Measurements from ENCODE around the gene SLC5A4.
"Not testable (repeated sequence)": the region's sequence is repeated elsewhere in the genome, so short reads cannot be mapped to it uniquely, and the experiment has no call there.

SLC5A4 gene

DNA sequence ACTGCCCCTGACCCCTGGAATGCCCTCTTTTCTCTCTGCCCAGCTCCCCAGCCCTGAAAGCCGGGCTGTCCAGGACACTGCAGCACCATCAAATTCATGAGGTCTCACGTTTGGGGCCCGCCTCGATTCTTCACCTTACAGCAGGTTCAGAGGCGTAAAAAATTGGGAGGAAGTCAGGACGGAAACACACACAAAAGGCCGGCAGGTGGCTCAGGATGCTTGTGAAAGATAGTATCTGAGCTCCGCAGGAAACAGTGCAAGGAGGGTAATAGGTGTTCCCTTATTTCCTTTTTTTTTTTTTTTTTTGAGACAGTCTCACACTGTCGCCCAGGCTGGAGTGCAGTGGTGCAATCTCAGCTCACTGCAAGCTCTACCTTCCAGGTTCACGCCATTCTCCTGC lies 54.4 kb downstream of the SLC5A4 start:
- Histone ChIP-seq H3K4me3 (ENCODE audit: low read length in 2 of 2) (no peak overlapping the region), H3K9ac (ENCODE audit: low read length in 2 of 2) (no peak overlapping the region), H3K4me1 (ENCODE audit: control insufficient read depth, insufficient read depth, low read length) (peaks cover 4% of the 10 kb centered on the region), H3K9me3 (ENCODE audit: control insufficient read depth in 2 of 2, low read length in 2 of 2) (no peaks in the 10 kb centered on the region), H3K36me3 (ENCODE audit: control insufficient read depth in 2 of 2, insufficient read depth in 2 of 2, low read length in 2 of 2) (no peaks in the 10 kb centered on the region), H3K27me3 (ENCODE audit: control insufficient read depth in 1 of 2, insufficient read depth in 2 of 2, low read length in 2 of 2) (peaks cover 12 to 15% of the 10 kb centered on the region in 2 donors), H3K27ac (ENCODE audit: low read length) (no peak overlapping the region)

DNA sequence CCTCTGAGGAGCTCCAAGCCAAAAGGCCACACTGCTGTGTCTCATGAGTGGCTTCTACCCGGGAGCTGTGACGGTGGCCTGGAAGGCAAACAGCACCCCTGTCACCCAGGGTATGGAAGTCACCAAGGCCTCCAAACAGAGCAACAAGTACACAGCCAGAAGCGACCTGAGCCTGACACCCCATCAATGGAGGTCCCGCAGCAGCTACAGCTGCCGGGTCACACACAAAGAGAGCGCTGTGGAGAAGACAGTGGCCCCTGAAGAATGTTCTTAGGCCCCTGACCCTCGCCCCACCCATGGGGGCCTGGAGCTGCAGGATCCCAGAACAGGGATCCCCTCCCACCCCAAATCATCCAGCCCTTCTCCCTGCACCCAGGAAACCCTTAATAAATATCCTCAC lies 55.2 kb downstream of the SLC5A4 start:
- H3K36me3 ChIP-seq (ENCODE audit: control insufficient read depth in 2 of 2, insufficient read depth in 2 of 2, low read length in 2 of 2): no peaks in the 10 kb centered on the region
- H3K4me3 ChIP-seq (ENCODE audit: low read length in 2 of 2): no peak overlapping the region
- H3K9me3 ChIP-seq (ENCODE audit: control insufficient read depth in 2 of 2, low read length in 2 of 2): no peaks in the 10 kb centered on the region
- H3K4me1 ChIP-seq (ENCODE audit: control insufficient read depth, insufficient read depth, low read length): peaks cover 4% of the 10 kb centered on the region
- H3K27ac ChIP-seq (ENCODE audit: low read length): no peak overlapping the region
- no peak overlapping the region for H3K9ac ChIP-seq (ENCODE audit: low read length in 2 of 2)
- H3K27me3 ChIP-seq (ENCODE audit: control insufficient read depth in 1 of 2, insufficient read depth in 2 of 2, low read length in 2 of 2): peaks cover 12 to 15% of the 10 kb centered on the region in 2 donors

DNA sequence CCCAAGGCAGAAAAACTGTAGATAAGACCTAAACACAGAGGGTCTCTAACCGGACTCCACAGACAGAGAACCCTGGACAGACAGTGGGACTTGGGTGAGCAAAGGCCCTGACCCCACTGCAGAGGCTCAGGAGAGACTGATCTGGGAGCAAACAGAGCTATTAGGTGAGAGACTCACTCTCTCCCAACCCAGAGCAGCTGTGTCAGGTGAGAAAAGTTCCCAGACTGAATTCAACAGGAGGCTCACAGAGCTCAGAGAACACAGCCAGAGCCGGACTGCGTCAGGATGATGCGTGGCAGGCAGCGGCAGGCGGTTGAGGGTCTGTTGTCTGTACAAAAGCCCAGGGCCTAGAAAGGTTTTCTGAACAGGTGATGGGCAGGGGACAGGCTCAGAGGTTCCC lies 55.8 kb downstream of the SLC5A4 start:
- no peaks in the 10 kb centered on the region for H3K9me3 ChIP-seq (ENCODE audit: control insufficient read depth in 2 of 2, low read length in 2 of 2)
- no peak overlapping the region for H3K4me3 ChIP-seq (ENCODE audit: low read length in 2 of 2)
- peaks cover 8 to 15% of the 10 kb centered on the region in 2 donors for H3K27me3 ChIP-seq (ENCODE audit: control insufficient read depth in 1 of 2, insufficient read depth in 2 of 2, low read length in 2 of 2)
- H3K36me3 ChIP-seq (ENCODE audit: control insufficient read depth in 2 of 2, insufficient read depth in 2 of 2, low read length in 2 of 2): no peaks in the 10 kb centered on the region
- H3K9ac ChIP-seq (ENCODE audit: low read length in 2 of 2): no peak overlapping the region
- no peak overlapping the region for H3K27ac ChIP-seq (ENCODE audit: low read length)
- H3K4me1 ChIP-seq (ENCODE audit: control insufficient read depth, insufficient read depth, low read length): peaks cover 4% of the 10 kb centered on the region

DNA sequence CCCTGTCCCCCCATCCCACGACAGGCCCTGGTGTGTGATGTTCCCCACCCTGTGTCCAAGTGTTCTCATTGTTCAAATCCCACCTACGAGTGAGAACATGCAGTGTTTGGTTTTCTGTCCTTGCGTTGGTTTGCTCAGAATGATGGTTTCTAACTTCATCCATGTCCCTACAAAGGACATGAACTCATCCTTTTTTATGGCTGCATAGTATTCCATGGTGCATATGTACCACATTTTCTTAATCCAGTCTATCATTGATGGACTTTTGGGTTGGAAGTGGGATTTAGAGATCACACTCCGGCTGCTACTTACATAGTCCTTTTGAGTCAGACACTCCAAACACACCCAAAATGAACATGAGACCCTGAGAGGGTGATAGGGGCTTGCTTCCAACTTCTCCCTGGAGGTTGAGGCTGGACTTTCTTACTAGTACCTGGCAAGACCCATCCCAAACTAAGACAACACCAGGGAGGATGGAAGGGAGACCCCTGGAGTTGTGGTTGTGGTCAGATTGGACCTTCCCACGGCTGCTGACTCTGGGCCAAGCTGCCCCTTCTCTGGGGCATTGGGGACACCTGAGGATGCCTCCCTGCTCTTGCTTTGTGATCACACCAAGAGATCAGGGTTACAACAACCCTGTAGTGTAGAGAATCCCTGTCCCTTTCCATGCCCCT lies 57.5 kb downstream of the SLC5A4 start:
- H3K27ac ChIP-seq (ENCODE audit: low read length); H3K9me3 ChIP-seq (ENCODE audit: control insufficient read depth in 2 of 2, low read length in 2 of 2); H3K9ac ChIP-seq (ENCODE audit: low read length in 2 of 2); H3K27me3 ChIP-seq (ENCODE audit: control insufficient read depth in 1 of 2, insufficient read depth in 2 of 2, low read length in 2 of 2); H3K36me3 ChIP-seq (ENCODE audit: control insufficient read depth in 2 of 2, insufficient read depth in 2 of 2, low read length in 2 of 2); H3K4me1 ChIP-seq (ENCODE audit: control insufficient read depth, insufficient read depth, low read length); H3K4me3 ChIP-seq (ENCODE audit: low read length in 2 of 2): not testable (repeated sequence)

DNA sequence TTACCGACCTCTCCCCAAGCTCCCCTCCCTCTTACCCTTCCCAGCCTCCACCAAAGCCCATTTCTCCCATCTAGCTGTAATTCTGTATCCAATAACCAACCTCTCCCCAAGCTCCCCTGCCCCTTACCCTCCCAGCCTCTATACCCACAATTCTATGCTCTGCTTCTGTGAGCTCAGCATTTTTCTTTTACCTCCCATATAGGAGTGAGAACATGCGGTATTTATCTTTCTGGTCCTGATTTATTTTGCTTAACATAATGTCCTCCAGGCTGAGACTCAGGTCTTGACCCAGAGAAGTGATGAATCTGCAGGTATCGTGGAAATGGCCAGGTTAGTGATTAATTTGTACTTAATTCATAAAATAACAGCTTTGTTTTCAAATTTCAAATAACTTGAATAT lies 59.2 kb downstream of the SLC5A4 start:
- not testable (repeated sequence) for H3K9me3 ChIP-seq (ENCODE audit: control insufficient read depth in 2 of 2, low read length in 2 of 2); H3K4me3 ChIP-seq (ENCODE audit: low read length in 2 of 2); H3K27ac ChIP-seq (ENCODE audit: low read length); H3K9ac ChIP-seq (ENCODE audit: low read length in 2 of 2); H3K36me3 ChIP-seq (ENCODE audit: control insufficient read depth in 2 of 2, insufficient read depth in 2 of 2, low read length in 2 of 2); H3K4me1 ChIP-seq (ENCODE audit: control insufficient read depth, insufficient read depth, low read length); H3K27me3 ChIP-seq (ENCODE audit: control insufficient read depth in 1 of 2, insufficient read depth in 2 of 2, low read length in 2 of 2)

DNA sequence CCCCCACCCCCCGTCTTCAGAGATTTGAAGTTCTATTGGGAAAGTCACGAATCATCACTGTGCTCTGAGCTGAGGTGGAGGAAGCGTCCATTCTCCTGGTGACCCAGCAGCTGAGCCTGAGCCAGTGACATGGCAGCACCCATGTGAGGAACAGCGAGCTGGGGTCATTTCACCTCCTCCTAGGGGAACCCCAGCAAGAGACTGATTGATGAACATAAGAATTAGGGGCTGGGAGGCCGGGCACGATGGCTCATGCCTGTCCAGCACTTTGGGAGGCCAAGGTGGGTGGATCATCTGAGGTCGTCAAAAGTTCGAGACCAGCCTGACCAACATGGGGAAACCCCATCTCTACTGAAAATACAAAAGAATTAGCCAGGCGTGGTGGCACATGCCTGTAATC lies 61.8 kb downstream of the SLC5A4 start:
- H3K36me3 ChIP-seq (ENCODE audit: control insufficient read depth in 2 of 2, insufficient read depth in 2 of 2, low read length in 2 of 2); H3K4me1 ChIP-seq (ENCODE audit: control insufficient read depth, insufficient read depth, low read length); H3K9me3 ChIP-seq (ENCODE audit: control insufficient read depth in 2 of 2, low read length in 2 of 2); H3K27me3 ChIP-seq (ENCODE audit: control insufficient read depth in 1 of 2, insufficient read depth in 2 of 2, low read length in 2 of 2); H3K4me3 ChIP-seq (ENCODE audit: low read length in 2 of 2); H3K27ac ChIP-seq (ENCODE audit: low read length); H3K9ac ChIP-seq (ENCODE audit: low read length in 2 of 2): not testable (repeated sequence)

DNA sequence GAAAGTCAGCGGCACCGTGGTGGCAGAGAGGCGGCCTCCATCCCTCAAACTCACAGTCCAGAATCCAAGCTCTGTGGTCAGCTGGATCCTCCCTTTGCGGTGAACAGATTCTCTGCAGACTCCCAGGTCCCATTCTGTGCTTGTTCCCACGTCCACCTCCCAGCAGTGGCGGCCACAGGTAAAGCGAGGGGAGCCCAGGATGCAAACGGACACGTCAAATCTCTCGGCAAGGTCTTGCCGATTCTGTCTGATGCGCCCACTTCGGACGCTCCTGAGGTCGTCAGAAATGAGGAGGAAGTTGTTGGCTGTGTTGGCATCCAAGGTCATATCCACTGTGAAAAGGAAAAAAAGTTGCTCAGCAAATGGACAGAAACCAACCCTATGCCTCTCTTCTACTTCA lies 64.1 kb downstream of the SLC5A4 start:
- H3K9me3 ChIP-seq (ENCODE audit: control insufficient read depth in 2 of 2, low read length in 2 of 2); H3K4me1 ChIP-seq (ENCODE audit: control insufficient read depth, insufficient read depth, low read length); H3K9ac ChIP-seq (ENCODE audit: low read length in 2 of 2); H3K27ac ChIP-seq (ENCODE audit: low read length); H3K27me3 ChIP-seq (ENCODE audit: control insufficient read depth in 1 of 2, insufficient read depth in 2 of 2, low read length in 2 of 2); H3K36me3 ChIP-seq (ENCODE audit: control insufficient read depth in 2 of 2, insufficient read depth in 2 of 2, low read length in 2 of 2); H3K4me3 ChIP-seq (ENCODE audit: low read length in 2 of 2): not testable (repeated sequence)

DNA sequence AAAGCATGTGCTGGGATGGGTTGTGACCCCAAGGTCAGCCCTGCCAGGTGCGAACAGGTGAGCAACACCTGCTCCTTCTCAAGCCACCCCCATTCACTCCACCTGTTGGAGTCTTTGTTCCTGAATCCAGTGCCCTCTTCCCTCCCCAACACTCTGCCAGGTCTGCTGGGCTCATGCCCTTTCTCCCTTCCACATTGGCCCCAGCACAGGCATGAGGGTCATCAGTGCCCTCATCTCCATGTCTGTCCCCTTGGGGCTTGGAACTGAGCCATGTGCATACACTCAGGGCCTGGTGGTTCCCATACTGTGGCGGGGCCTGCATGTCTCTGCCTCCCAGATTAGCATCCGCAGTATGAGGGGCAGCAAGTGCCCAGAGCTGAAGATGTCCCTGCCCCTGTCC lies 69.3 kb downstream of the SLC5A4 start:
- H3K27ac ChIP-seq (ENCODE audit: low read length): no peak overlapping the region
- H3K27me3 ChIP-seq (ENCODE audit: control insufficient read depth in 1 of 2, insufficient read depth in 2 of 2, low read length in 2 of 2): peaks cover 0 to 2% of the 10 kb centered on the region in 2 donors
- no peaks in the 10 kb centered on the region for H3K9me3 ChIP-seq (ENCODE audit: control insufficient read depth in 2 of 2, low read length in 2 of 2)
- no peak overlapping the region for H3K9ac ChIP-seq (ENCODE audit: low read length in 2 of 2)
- no peaks in the 10 kb centered on the region for H3K36me3 ChIP-seq (ENCODE audit: control insufficient read depth in 2 of 2, insufficient read depth in 2 of 2, low read length in 2 of 2)
- no peak overlapping the region for H3K4me3 ChIP-seq (ENCODE audit: low read length in 2 of 2)
- no peaks in the 10 kb centered on the region for H3K4me1 ChIP-seq (ENCODE audit: control insufficient read depth, insufficient read depth, low read length)

DNA sequence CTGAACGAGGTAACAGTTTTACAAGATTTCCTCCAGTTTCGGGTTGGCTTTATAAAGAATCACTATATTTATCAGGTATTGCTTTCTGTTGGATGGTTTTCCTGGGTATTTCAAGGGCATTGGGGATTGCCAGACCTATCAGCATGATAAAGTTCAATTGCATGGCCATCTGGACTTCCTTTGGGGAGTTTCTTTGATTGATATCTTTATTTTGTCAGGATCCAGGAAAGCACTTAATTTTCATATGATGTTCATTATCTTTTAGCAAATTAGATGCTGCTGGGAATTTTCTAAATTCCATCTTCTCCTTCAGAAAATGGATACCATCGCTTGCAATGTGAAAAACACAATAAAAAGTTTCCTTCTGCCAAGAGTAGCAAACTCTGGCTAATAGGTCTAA lies 71.5 kb downstream of the SLC5A4 start:
- Histone ChIP-seq H3K27me3 (ENCODE audit: control insufficient read depth in 1 of 2, insufficient read depth in 2 of 2, low read length in 2 of 2) (peaks cover 0 to 2% of the 10 kb centered on the region in 2 donors), H3K9ac (ENCODE audit: low read length in 2 of 2) (no peak overlapping the region), H3K9me3 (ENCODE audit: control insufficient read depth in 2 of 2, low read length in 2 of 2) (no peaks in the 10 kb centered on the region), H3K4me3 (ENCODE audit: low read length in 2 of 2) (no peak overlapping the region), H3K36me3 (ENCODE audit: control insufficient read depth in 2 of 2, insufficient read depth in 2 of 2, low read length in 2 of 2) (no peaks in the 10 kb centered on the region), H3K27ac (ENCODE audit: low read length) (no peak overlapping the region), H3K4me1 (ENCODE audit: control insufficient read depth, insufficient read depth, low read length) (no peaks in the 10 kb centered on the region)

DNA sequence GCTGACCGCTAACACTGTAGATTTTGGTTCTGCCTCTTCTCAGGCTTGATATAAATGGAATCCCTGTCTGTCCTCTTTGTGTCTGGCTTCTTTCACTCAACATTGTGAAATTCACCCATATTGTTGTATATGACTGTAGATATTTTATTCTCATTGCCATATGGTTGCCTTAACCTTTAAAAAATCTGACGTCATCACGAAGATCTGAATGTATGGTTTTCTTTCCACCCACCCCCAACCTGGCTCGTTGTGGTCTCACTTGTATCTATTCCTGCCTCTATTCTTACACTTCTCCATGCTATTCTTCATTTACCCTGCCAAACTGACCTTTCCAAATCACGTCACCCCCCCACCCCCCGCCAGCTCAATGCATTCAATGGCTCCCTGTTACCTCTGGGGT lies 74.1 kb downstream of the SLC5A4 start:
- H3K9ac ChIP-seq (ENCODE audit: low read length in 2 of 2): no peak overlapping the region
- H3K27ac ChIP-seq (ENCODE audit: low read length): no peak overlapping the region
- peaks cover 0 to 2% of the 10 kb centered on the region in 2 donors for H3K9me3 ChIP-seq (ENCODE audit: control insufficient read depth in 2 of 2, low read length in 2 of 2)
- no peaks in the 10 kb centered on the region for H3K4me1 ChIP-seq (ENCODE audit: control insufficient read depth, insufficient read depth, low read length)
- H3K4me3 ChIP-seq (ENCODE audit: low read length in 2 of 2): no peak overlapping the region
- no peaks in the 10 kb centered on the region for H3K36me3 ChIP-seq (ENCODE audit: control insufficient read depth in 2 of 2, insufficient read depth in 2 of 2, low read length in 2 of 2)
- peaks cover 6 to 8% of the 10 kb centered on the region in 2 donors for H3K27me3 ChIP-seq (ENCODE audit: control insufficient read depth in 1 of 2, insufficient read depth in 2 of 2, low read length in 2 of 2)

DNA sequence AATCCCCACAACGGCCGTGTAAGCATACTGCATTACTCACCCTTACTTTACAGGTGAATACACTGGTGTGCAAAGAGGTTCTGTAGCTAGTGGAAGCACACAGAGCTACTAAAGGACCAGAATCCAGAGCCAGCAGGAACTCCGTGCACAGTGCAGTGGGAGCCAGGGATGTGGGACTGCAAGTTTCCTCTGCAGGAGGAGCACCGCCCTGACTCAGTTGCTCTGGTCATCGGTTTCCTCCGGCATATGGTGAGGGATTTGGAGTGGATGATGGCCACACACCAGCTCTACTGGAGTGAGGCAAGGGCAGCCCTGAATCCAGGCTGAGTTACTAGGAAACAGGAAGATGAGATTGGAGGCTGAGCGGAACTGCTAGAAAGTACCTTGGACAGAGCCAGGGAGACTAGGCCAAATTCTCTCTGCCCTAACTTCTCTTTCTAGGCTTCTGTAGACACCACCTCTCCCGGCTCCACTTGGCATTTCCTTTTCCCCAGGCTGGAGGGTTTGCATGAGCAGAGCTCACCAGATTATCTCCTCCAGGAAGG lies 77.9 kb downstream of the SLC5A4 start:
- Histone ChIP-seq H3K9me3 (ENCODE audit: control insufficient read depth in 2 of 2, low read length in 2 of 2) (peaks cover 0 to 2% of the 10 kb centered on the region in 2 donors), H3K27ac (ENCODE audit: low read length) (no peak overlapping the region), H3K4me1 (ENCODE audit: control insufficient read depth, insufficient read depth, low read length) (no peaks in the 10 kb centered on the region), H3K9ac (ENCODE audit: low read length in 2 of 2) (no peak overlapping the region), H3K36me3 (ENCODE audit: control insufficient read depth in 2 of 2, insufficient read depth in 2 of 2, low read length in 2 of 2) (no peaks in the 10 kb centered on the region), H3K4me3 (ENCODE audit: low read length in 2 of 2) (no peak overlapping the region), H3K27me3 (ENCODE audit: control insufficient read depth in 1 of 2, insufficient read depth in 2 of 2, low read length in 2 of 2) (peaks cover 16 to 23% of the 10 kb centered on the region in 2 donors)
